ENCODE data around the gene TEKT5.

DNA sequence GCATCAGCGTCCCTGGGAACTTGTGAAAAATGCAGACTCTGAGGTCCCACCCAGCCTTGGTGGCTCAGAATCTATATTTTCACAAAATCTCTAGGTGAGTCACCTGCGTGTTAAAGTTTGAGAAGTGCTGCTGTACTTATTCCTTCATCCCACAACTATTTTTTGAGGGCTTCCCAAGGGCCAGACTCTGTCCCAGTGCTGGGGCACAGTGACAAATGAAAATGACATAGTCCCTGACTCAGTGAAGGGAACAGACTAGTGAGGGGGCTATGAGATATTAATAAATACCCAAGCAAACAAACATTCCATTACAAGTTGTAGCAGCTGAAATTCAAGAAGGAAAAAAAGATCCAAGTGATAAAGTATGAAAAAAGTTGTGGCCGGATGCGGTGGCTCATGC is 104.4 kb downstream of the TEKT5 start:
- TF ChIP-seq, protein P1, sequence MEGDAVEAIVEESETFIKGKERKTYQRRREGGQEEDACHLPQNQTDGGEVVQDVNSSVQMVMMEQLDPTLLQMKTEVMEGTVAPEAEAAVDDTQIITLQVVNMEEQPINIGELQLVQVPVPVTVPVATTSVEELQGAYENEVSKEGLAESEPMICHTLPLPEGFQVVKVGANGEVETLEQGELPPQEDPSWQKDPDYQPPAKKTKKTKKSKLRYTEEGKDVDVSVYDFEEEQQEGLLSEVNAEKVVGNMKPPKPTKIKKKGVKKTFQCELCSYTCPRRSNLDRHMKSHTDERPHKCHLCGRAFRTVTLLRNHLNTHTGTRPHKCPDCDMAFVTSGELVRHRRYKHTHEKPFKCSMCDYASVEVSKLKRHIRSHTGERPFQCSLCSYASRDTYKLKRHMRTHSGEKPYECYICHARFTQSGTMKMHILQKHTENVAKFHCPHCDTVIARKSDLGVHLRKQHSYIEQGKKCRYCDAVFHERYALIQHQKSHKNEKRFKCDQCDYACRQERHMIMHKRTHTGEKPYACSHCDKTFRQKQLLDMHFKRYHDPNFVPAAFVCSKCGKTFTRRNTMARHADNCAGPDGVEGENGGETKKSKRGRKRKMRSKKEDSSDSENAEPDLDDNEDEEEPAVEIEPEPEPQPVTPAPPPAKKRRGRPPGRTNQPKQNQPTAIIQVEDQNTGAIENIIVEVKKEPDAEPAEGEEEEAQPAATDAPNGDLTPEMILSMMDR (IDR thresholded peaks at IDR 0.05): no peak
- TF ChIP-seq, protein P2, sequence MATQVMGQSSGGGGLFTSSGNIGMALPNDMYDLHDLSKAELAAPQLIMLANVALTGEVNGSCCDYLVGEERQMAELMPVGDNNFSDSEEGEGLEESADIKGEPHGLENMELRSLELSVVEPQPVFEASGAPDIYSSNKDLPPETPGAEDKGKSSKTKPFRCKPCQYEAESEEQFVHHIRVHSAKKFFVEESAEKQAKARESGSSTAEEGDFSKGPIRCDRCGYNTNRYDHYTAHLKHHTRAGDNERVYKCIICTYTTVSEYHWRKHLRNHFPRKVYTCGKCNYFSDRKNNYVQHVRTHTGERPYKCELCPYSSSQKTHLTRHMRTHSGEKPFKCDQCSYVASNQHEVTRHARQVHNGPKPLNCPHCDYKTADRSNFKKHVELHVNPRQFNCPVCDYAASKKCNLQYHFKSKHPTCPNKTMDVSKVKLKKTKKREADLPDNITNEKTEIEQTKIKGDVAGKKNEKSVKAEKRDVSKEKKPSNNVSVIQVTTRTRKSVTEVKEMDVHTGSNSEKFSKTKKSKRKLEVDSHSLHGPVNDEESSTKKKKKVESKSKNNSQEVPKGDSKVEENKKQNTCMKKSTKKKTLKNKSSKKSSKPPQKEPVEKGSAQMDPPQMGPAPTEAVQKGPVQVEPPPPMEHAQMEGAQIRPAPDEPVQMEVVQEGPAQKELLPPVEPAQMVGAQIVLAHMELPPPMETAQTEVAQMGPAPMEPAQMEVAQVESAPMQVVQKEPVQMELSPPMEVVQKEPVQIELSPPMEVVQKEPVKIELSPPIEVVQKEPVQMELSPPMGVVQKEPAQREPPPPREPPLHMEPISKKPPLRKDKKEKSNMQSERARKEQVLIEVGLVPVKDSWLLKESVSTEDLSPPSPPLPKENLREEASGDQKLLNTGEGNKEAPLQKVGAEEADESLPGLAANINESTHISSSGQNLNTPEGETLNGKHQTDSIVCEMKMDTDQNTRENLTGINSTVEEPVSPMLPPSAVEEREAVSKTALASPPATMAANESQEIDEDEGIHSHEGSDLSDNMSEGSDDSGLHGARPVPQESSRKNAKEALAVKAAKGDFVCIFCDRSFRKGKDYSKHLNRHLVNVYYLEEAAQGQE (IDR thresholded peaks at IDR 0.05; ENCODE audit: insufficient read depth in 1 of 2, low read depth in 2 of 2, low read length in 1 of 2): no peak
- TF ChIP-seq POLR2AphosphoS5 (IDR thresholded peaks at IDR 0.05; ENCODE audit: low read depth, low read length) (no peak), TCF7L2 (IDR thresholded peaks at IDR 0.05; ENCODE audit: low read depth, low read length) (no peak), SIN3A (IDR thresholded peaks at IDR 0.05; ENCODE audit: borderline replicate concordance, insufficient read depth, low read depth, low read length) (no peak)
